ENCODE results near the gene RAP2A.

The RAP2A gene

DNA sequence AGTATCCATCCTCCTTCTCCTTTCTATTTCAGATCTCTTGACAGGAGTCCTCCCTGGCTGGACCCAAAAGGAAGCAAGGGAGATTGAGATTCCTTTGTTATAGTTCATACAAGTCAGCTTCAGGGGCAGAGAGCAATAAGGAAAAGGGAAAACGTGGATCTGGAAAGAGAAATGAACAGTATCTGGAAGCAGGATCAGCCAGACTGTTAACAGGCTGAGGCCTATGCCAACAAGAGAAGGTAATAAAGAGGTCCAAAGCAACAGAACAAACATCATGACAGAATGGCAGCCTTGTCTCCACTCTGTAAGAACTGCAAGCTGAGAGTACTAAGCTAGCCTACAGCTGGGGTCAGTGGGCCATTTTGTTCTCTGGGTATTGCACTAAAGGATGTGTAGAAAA lies 64.5 kb downstream of the RAP2A start:
- no peak for DNase-seq

DNA sequence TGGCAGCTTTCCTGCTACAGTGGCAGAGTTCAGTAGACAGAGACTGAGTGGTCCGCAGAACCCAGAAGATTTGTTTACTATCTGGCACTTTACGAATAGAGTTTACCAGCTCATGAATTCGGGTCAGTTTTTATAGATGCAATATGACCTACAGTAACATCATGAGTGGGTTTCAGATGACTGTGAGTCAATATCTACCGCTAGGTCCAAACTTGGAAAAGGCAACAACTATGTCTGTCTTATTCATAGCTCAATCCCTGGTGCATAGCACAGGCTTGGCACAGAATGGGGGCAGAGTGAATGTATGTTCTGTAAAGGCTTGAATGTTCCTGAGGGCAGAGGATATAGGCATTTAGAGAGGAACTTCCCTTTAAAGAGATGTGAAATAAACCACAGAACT lies 65.2 kb downstream of the RAP2A start:
- DNase-seq = no peak

DNA sequence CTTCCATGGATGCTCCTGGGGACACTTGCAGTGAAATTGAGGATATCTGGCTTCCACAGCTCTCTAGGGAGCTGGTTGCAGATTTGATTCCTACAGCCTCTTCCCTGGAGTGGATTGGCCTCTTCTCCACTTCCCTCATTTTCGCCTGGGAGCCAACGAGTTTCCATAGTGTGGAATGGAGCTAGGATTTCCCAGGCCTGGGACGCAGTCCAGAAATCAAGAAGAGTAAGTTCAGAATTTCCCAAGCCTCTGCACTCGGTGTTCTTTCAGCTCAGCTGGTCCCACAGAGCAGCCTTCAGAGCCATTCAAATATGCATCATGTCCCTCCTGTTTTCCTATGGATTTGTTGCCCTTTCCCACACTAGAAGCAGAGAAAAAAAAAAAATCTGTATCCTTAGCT lies 68.2 kb downstream of the RAP2A start:
- no peak for DNase-seq

DNA sequence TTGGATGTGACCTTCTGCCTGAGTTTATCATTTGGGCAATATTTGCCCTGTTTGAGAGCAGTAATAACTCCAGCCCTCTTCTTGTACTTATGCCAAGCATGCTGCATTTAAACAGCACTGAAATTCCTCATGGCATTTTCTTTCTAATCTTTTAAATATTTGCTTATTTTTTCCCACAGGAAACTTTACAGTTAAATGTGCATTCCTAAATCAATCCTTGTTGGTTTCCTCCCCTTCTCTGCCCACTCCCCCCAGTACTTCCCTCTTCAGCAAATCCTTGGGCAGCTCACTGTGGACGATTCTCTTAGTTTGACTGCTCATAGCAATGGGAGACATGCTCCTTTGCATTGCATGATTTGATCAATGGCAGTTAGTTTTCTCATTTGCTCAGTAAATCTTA lies 68.7 kb downstream of the RAP2A start:
- DNase-seq = no peak

DNA sequence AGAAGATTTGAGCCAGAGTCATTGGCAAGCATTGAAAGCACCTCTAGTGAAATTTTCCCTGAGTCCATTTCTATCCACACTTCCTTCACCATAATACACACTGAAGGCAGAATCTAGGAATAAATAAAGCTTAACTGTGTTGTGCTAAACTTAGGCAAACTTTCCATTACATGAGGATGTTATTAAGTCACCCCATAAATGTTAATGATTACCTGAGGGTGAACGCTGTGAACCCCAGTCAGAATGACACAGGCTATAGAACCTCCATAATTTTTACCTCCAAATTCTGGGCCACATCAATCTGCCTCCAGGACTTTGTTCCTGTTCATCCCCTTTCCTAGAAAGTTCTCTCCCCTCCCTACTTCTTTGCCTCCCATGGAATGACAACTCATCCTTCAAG lies 71.0 kb downstream of the RAP2A start:
- DNase-seq = no peak

DNA sequence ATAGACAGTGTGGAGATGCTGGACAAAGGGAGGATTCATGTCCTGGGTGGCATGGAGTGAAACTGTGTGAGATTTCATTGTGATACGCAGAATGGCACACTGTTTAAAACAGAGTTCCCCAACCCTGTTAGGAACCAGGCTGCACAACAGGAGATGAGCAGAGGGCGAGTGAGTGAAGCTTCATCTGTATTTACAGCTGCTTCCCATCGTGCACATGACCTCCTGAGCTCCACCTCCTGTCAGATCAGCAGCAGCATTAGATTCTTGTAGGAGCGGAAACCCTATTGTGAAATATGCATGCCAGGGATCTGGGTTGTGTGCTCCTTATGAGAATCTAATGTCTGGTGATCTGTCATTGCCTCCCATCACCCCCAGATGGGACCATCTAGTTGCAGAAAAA lies 72.5 kb downstream of the RAP2A start:
- DNase-seq = no peak

DNA sequence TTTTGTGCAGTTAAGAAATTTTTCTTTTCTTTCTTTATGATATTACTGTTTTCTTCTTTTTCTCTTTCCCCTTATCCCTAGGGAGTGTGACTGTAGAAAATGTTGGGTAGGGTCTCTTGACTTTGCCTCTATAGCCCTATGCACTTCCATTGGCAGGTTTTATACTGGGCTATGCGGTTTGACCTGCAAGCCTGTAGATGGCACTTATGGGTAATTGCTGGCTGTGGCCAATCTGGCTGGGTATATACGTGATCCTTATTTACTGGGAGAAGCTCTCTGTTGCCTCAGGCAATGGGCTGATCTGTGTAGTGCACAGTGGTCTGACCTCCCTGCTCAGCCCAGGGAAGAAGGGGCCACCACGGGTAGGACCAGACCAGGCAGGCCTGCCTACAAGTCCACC lies 78.8 kb downstream of the RAP2A start:
- DNase-seq = no peak

DNA sequence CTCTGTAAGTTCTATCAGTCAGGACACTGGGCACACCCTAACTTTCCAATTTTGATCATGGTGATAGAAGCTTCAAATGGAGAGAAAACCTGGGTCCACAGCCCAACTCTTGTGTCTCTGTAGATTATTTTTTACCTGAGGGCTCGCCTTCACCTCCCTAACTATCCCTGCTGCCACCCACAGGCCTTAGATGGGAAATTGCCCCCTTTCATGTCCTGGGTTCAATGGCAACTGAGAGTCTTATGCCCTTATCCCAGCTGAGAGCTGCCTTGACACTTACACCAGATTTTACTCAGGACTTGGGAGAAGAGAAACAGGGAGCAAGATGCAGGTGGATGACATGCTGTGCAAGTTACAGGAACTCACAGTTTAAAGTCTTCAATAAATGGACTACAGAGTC lies 81.7 kb downstream of the RAP2A start:
- DNase-seq = no peak

DNA sequence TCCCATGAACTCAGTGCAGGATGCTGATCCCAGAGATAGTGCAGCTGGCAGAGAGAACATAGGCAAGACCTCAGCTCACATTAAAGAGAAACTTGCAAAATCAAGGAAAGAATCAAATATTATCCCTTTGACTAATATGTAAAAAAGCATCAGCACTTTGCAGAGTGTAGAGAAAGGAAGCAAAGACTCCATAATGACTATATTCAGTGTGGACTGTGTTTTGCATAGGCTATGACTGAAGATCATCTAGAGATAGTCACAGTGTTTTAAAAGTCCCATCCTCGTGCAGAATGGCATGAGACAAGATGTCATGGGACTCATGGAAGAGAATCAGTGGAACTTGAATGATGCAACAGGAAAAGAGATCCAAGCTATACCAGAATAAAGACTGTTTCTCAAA lies 84.0 kb downstream of the RAP2A start:
- no peak for DNase-seq
